HEK293 (cell line): ENCODE results near the gene SHBG.
A peak's percentile ranks its signal among the peaks of the same experiment; 100 is the strongest.

ENCODE experiments used
- BCL11A ChIP-seq: fragments of 450-650 bp; formaldehyde crosslinking; IDR thresholded peaks from 2 replicates; pipeline ENCODE4 v1.5.1; 2016; ENCODE audit warnings: low read depth, missing biosample characterization, missing genetic modification characterization
- BCL11B ChIP-seq: fragments of 450-650 bp; formaldehyde crosslinking; IDR thresholded peaks from 2 replicates; pipeline ENCODE4 v1.5.1; 2016; ENCODE audit warnings: low read depth, missing biosample characterization, missing genetic modification characterization
- GLI2 ChIP-seq: fragments of 450-650 bp; formaldehyde crosslinking; IDR thresholded peaks from 2 replicates; pipeline ENCODE4; 2017; ENCODE audit warnings: missing biosample characterization, missing genetic modification characterization, low read depth, borderline replicate concordance
- IKZF3 ChIP-seq: fragments of 450-650 bp; IDR thresholded peaks from 2 replicates; pipeline ENCODE4 v1.5.0; 2018; ENCODE audit warnings: missing biosample characterization, mild to moderate bottlenecking, missing genetic modification characterization, moderate library complexity
- KLF10 ChIP-seq: fragments of 450-650 bp; IDR thresholded peaks from 2 replicates; pipeline ENCODE4 v1.5.1; 2018; ENCODE audit warnings: missing biosample characterization, mild to moderate bottlenecking, missing genetic modification characterization
- KLF16 ChIP-seq: fragments of 450-650 bp; formaldehyde crosslinking; IDR thresholded peaks from 2 replicates; pipeline ENCODE4 v1.5.1; 2017; ENCODE audit warnings: missing biosample characterization, missing genetic modification characterization
- PBX3 ChIP-seq: sonication (generic); formaldehyde crosslinking; IDR thresholded peaks from 2 replicates; pipeline ENCODE4 v1.8.1; 2022; ENCODE audit warnings: mild to moderate bottlenecking, moderate library complexity, missing genetic modification reagents
- PRDM4 ChIP-seq: fragments of 450-650 bp; formaldehyde crosslinking; IDR thresholded peaks from 2 replicates; pipeline ENCODE4 v1.5.1; 2017; ENCODE audit warnings: missing biosample characterization, missing genetic modification characterization
- SCRT1 ChIP-seq: fragments of 450-650 bp; formaldehyde crosslinking; IDR thresholded peaks from 2 replicates; pipeline ENCODE4 v1.5.1; 2016; ENCODE audit warnings: missing biosample characterization, missing genetic modification characterization, borderline replicate concordance
- ZBTB1 ChIP-seq: fragments of 450-650 bp; formaldehyde crosslinking; IDR thresholded peaks from 2 replicates; pipeline ENCODE4 v1.5.1; 2016; ENCODE audit warnings: missing biosample characterization, missing genetic modification characterization
- ZBTB20 ChIP-seq: fragments of 450-650 bp; formaldehyde crosslinking; IDR thresholded peaks from 2 replicates; pipeline ENCODE4 v1.5.1; 2016; ENCODE audit warnings: missing biosample characterization, missing genetic modification characterization
- ZNF10 ChIP-seq: fragments of 450-650 bp; formaldehyde crosslinking; IDR thresholded peaks from 2 replicates; pipeline ENCODE4 v1.5.1; 2017; ENCODE audit warnings: missing biosample characterization, missing genetic modification characterization
- ZNF184 ChIP-seq: fragments of 450-650 bp; IDR thresholded peaks from 2 replicates; pipeline ENCODE4 v1.5.1; 2018; ENCODE audit warnings: missing biosample characterization, mild to moderate bottlenecking, missing genetic modification characterization
- ZNF248 ChIP-seq: fragments of 450-650 bp; formaldehyde crosslinking; IDR thresholded peaks from 2 replicates; pipeline ENCODE4 v1.5.1; 2017; ENCODE audit warnings: missing biosample characterization, missing genetic modification characterization
- ZNF335 ChIP-seq: fragments of 450-650 bp; formaldehyde crosslinking; conservative IDR thresholded peaks from 2 replicates; pipeline ENCODE4 v1.5.1; 2016; ENCODE audit warnings: missing biosample characterization, missing genetic modification characterization
- ZNF37A ChIP-seq: fragments of 450-650 bp; IDR thresholded peaks from 2 replicates; pipeline ENCODE4 v1.5.1; 2018; ENCODE audit warnings: missing biosample characterization, missing genetic modification characterization
- ZNF488 ChIP-seq: fragments of 450-650 bp; formaldehyde crosslinking; IDR thresholded peaks from 2 replicates; pipeline ENCODE4 v1.5.1; 2016; ENCODE audit warnings: missing biosample characterization, missing genetic modification characterization
- ZNF501 ChIP-seq: fragments of 450-650 bp; formaldehyde crosslinking; IDR thresholded peaks from 2 replicates; pipeline ENCODE4 v1.5.1; 2016; ENCODE audit warnings: missing biosample characterization, missing genetic modification characterization
- ZNF549 ChIP-seq: fragments of 450-650 bp; IDR thresholded peaks from 2 replicates; pipeline ENCODE4 v1.5.1; 2018; ENCODE audit warnings: missing biosample characterization, missing genetic modification characterization, mild to moderate bottlenecking, inconsistent platforms, moderate library complexity
- ZNF560 ChIP-seq: fragments of 450-650 bp; formaldehyde crosslinking; IDR thresholded peaks from 2 replicates; pipeline ENCODE4 v1.5.1; 2017; ENCODE audit warnings: missing biosample characterization, missing genetic modification characterization, borderline replicate concordance
- ZNF623 ChIP-seq: fragments of 450-650 bp; formaldehyde crosslinking; IDR thresholded peaks from 2 replicates; pipeline ENCODE4 v1.5.1; 2016; ENCODE audit warnings: missing biosample characterization, missing genetic modification characterization
- ZNF707 ChIP-seq: fragments of 450-650 bp; formaldehyde crosslinking; IDR thresholded peaks from 2 replicates; pipeline ENCODE4 v1.5.1; 2016; ENCODE audit warnings: missing biosample characterization, missing genetic modification characterization
- TF ChIP-seq, protein P1 (sequence below): fragments of 450-650 bp; IDR thresholded peaks from 2 replicates; pipeline ENCODE4 v1.5.1; 2018; ENCODE audit warnings: missing biosample characterization, missing genetic modification characterization
- TF ChIP-seq, protein P2 (sequence below): fragments of 450-650 bp; formaldehyde crosslinking; IDR thresholded peaks from 2 replicates; pipeline ENCODE4 v1.5.1; 2016; ENCODE audit warnings: missing biosample characterization, missing genetic modification characterization
- TF ChIP-seq, protein P3 (sequence below): fragments of 450-650 bp; formaldehyde crosslinking; IDR thresholded peaks from 2 replicates; pipeline ENCODE4 v1.5.1; 2016; ENCODE audit warnings: missing biosample characterization, missing genetic modification characterization
- TF ChIP-seq, protein P4 (sequence below): fragments of 450-650 bp; formaldehyde crosslinking; IDR thresholded peaks from 2 replicates; pipeline ENCODE4; 2016; ENCODE audit warnings: missing biosample characterization, missing genetic modification characterization

SHBG gene

DNA sequence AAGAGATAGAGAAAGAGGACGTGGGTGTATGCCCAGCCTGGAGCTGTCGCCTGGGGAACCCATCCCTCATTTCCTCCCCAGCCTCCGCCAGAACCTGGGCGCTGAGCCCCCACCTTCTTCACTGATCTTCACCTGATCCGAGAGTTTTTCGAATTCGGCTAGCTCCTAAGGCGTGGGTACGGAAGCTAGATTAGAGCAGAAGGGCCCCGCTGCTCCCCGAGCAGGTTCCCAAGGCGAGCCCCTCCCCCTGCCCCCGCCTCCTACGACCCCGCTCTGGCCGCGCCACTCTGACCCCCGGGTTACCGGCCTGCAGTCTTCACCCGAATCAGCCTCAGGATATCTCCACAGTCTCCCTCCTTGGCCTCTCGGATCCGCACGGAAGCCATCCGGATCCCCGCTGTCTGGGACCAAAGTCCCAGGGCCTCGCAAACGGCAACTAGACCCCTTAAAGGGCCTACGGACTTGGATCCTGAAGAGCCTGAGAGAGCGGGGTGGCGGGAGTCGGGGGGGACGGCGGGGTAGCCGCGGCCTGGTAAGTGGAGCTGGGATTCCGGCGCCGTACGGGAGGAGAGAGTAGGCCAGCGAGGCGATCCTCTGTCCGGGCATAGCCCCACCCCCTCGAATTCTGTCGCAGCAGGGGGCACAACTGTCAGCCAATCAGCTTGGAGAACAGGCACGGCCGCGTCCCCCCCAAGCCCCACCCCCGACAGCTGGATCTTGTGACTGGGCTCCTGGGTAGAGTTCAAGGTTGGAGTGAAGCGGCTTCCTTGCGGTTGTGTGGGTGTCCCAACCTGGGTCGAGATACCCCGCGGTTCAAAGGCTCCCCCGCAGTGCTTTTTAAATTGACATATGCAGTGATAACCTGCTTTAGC lies 2.4 kb upstream of the SHBG start, which contains the start of gene SAT2 (continued):
- TF ChIP-seq PBX3 (CRISPR knock-in tag) (no peak), KLF10 (tag by site-specific recombination) (peak; percentile 84), ZNF501 (tag by site-specific recombination) (0 out of 2 replicates have a peak, but pooled peaks have one; percentile 50), BCL11A (tag by site-specific recombination) (peak; percentile 19; the same call in 1 of the 2 replicates), ZNF707 (tag by site-specific recombination) (no peak), GLI2 (no peak), ZNF549 (tag by site-specific recombination) (no peak), ZNF184 (tag by site-specific recombination) (no peak), PRDM4 (no peak), BCL11B (tag by site-specific recombination) (no peak), ZNF560 (tag by site-specific recombination) (no peak), ZNF335 (tag by site-specific recombination) (peak; percentile 72), ZNF248 (no peak), SCRT1 (tag by site-specific recombination) (no peak), IKZF3 (tag by site-specific recombination) (no peak), ZNF37A (tag by site-specific recombination) (peak; percentile 86), ZNF623 (tag by site-specific recombination) (no peak), ZBTB20 (tag by site-specific recombination) (peak; percentile 82), KLF16 (tag by site-specific recombination) (peak; percentile 66), ZNF488 (tag by site-specific recombination) (no peak), ZBTB1 (0 out of 2 replicates have a peak, but pooled peaks have one; percentile 9), ZNF10 (0 out of 2 replicates have a peak, but pooled peaks have one; percentile 18)
- TF ChIP-seq, protein P1, sequence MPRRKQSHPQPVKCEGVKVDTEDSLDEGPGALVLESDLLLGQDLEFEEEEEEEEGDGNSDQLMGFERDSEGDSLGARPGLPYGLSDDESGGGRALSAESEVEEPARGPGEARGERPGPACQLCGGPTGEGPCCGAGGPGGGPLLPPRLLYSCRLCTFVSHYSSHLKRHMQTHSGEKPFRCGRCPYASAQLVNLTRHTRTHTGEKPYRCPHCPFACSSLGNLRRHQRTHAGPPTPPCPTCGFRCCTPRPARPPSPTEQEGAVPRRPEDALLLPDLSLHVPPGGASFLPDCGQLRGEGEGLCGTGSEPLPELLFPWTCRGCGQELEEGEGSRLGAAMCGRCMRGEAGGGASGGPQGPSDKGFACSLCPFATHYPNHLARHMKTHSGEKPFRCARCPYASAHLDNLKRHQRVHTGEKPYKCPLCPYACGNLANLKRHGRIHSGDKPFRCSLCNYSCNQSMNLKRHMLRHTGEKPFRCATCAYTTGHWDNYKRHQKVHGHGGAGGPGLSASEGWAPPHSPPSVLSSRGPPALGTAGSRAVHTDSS (tag by site-specific recombination) = no peak
- TF ChIP-seq, protein P2, sequence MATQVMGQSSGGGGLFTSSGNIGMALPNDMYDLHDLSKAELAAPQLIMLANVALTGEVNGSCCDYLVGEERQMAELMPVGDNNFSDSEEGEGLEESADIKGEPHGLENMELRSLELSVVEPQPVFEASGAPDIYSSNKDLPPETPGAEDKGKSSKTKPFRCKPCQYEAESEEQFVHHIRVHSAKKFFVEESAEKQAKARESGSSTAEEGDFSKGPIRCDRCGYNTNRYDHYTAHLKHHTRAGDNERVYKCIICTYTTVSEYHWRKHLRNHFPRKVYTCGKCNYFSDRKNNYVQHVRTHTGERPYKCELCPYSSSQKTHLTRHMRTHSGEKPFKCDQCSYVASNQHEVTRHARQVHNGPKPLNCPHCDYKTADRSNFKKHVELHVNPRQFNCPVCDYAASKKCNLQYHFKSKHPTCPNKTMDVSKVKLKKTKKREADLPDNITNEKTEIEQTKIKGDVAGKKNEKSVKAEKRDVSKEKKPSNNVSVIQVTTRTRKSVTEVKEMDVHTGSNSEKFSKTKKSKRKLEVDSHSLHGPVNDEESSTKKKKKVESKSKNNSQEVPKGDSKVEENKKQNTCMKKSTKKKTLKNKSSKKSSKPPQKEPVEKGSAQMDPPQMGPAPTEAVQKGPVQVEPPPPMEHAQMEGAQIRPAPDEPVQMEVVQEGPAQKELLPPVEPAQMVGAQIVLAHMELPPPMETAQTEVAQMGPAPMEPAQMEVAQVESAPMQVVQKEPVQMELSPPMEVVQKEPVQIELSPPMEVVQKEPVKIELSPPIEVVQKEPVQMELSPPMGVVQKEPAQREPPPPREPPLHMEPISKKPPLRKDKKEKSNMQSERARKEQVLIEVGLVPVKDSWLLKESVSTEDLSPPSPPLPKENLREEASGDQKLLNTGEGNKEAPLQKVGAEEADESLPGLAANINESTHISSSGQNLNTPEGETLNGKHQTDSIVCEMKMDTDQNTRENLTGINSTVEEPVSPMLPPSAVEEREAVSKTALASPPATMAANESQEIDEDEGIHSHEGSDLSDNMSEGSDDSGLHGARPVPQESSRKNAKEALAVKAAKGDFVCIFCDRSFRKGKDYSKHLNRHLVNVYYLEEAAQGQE = no peak
- TF ChIP-seq, protein P3, sequence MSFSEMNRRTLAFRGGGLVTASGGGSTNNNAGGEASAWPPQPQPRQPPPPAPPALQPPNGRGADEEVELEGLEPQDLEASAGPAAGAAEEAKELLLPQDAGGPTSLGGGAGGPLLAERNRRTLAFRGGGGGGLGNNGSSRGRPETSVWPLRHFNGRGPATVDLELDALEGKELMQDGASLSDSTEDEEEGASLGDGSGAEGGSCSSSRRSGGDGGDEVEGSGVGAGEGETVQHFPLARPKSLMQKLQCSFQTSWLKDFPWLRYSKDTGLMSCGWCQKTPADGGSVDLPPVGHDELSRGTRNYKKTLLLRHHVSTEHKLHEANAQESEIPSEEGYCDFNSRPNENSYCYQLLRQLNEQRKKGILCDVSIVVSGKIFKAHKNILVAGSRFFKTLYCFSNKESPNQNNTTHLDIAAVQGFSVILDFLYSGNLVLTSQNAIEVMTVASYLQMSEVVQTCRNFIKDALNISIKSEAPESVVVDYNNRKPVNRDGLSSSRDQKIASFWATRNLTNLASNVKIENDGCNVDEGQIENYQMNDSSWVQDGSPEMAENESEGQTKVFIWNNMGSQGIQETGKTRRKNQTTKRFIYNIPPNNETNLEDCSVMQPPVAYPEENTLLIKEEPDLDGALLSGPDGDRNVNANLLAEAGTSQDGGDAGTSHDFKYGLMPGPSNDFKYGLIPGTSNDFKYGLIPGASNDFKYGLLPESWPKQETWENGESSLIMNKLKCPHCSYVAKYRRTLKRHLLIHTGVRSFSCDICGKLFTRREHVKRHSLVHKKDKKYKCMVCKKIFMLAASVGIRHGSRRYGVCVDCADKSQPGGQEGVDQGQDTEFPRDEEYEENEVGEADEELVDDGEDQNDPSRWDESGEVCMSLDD (tag by site-specific recombination) = no peak
- TF ChIP-seq, protein P4, sequence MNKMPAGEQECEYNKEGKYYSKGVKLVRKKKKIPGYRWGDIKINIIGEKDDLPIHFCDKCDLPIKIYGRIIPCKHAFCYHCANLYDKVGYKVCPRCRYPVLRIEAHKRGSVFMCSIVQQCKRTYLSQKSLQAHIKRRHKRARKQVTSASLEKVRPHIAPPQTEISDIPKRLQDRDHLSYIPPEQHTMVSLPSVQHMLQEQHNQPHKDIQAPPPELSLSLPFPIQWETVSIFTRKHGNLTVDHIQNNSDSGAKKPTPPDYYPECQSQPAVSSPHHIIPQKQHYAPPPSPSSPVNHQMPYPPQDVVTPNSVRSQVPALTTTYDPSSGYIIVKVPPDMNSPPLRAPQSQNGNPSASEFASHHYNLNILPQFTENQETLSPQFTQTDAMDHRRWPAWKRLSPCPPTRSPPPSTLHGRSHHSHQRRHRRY (tag by site-specific recombination) = no peak
